Stimulated activated CD4-positive, alpha-beta T cell treated with anti-CD3 and anti-CD28 coated beads, TNF-alpha, amount 100 ng/mL, for 24 hours (primary cell): ENCODE measurements around the gene PLCB1.

Experiments
- DNase-seq, 3 experiments: peaks; one replicate each; pipeline ENCODE4 v3.0.0-alpha.2; 2020; ENCODE audit warnings: low read depth in 3 of 3

Gene PLCB1

DNA sequence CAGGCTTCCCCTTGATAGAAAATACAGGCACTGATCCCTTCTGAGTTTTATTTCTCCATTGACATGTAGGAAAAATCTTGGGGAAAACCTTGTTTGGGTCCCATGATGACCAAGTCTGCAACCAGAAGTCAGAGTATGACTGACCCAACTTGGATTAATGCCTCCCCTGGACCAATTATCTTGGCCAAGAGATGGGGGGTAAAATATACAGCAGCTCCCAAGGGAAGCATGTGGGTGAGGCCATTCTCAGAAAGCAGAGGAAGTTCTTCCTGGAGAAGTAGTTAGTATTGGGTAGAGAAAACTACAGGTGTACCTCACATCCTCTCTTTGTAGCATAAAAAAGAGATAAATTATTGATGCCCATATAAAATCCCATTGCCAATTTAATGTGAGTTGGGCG is 651.7 kb downstream of the PLCB1 start:
- no peak for DNase-seq

DNA sequence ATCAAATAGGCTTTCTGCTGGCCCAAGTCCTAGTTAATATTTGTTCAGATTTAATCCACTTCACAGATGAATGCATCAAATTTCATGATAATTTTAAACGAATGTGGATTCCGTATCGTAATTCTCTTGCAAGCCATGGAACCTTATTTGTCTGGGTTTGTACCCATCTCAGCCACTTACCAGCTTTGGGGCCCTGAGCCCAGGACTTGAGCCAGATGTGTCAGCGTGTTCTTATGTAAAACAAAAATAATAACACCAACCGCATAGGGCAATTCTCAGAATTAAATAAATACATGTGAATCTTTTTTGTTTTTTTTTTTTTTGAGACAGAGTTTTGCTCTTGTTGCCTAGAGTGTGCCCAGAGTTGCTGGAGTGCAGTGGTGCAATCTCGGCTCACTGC is 654.3 kb downstream of the PLCB1 start:
- DNase-seq: no peak

DNA sequence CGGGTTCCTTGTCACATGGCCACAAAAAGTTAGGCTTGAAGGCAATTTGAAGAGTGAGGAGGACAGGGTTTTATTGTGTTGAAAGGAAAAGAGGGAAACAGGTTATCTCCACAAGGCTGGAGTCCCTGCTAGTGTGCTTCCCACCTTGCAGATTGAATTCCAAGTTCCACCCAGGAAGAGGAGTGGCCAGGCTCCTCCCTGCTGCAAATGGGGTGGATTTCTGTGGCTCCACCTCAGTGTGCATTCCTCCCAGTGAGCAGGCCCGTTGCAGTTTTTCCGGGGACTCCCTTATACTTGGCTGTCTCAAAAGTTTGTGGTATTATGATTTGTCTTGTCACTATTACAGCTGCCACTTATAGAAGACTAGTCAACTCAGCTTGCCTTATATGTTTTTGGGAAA is 655.0 kb downstream of the PLCB1 start:
- no peak for DNase-seq

DNA sequence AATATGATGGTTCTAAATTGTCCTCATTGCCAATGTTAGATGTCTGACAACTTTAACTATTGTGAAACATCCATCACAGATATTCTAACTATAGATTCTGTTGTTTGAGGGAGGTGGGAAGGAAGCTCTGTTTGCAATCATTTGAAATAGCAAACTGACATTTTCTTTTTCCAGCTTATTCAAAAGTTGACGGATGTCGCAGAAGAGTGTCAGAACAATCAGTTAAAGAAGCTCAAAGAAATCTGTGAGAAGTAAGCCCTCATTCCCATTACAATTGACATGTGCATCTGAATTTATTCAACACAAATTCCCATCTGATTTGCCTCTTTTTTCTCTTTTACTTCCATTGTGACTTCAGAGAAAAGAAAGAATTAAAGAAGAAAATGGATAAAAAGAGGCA is 656.2 kb downstream of the PLCB1 start:
- DNase-seq: no peak

DNA sequence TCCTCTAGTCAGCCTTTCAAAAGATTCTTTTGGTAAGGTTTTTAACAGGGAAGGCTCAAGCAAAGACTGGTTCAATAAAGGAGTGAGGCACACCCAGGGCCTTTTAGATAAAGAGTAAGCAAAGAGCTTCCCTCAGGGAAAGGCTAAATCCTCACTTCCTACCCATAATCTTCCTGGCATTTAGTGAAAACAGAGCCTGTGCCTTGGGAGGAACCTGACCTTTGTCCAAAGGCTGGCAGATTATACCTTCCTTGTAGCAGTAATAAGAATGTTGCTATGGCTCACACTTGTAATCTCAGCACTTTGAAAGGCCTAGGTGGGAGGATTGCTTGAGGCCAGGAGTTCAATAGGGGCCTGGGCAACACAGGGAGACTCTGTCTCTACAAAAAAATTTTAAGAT is 656.8 kb downstream of the PLCB1 start:
- DNase-seq: no peak

GRCh38 chr20:8790442-8791074 is 658.5 kb downstream of the PLCB1 start:
- no peak for DNase-seq

- no peak for DNase-seq
Observed at GRCh38 chr20:8795404-8795803, 663.3 kb downstream of the PLCB1 start.

GRCh38 chr20:8796088-8796660 is 664.1 kb downstream of the PLCB1 start:
- DNase-seq: no peak

DNA sequence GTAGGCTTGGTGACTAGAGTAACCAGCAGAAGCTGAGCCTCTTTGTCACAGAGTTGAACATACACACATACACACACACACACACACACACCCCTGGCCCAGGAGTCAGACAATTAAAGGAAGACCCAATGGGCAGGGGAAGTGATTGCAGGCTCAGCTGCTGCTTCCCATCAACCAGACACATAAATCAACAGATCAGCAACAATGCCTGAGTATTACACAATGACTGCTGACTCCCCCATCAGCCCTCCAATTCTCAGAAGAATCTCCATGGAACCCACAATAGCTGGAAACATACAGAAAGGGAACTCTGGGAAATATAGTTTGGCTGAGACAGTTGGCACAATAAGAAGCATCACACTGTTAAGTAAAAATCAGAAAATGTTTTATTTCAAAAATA is 666.4 kb downstream of the PLCB1 start:
- no peak for DNase-seq

DNA sequence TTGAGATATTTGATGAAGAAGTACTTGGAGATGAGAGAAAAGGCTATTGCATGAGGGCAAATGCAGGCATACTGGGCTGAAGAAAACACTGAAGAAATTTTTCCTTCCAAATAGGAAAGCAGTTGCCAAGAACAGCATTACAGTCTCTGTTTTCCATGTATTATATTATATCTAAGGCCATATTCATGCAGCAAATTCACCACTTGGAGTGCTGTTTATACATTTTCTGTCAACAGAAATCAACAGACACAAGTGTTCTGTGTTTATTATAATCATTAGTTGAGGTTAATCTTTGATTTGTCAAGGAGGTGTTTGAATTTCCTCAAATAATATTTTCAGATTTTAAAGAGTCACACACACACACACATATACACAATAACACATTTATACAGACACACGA is 668.0 kb downstream of the PLCB1 start:
- no peak for DNase-seq

DNA sequence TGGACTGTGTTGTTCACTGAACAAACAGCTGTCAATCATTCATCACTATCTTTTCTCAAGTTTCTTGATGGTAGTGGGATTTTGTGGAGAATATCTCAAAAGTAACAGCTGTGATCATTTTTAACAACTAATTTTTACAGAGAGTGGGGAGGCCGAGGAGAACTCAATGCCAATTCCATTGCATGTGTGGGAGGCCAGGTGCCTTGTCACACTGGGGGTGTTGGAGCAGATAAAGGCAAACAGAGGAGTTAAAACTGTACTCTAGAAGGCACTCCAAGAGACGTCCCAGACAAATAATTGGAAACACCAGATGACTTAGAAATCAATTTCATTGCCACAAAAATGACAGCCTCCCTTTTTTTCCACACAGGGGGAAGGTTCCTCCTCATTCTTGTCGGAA is 669.6 kb downstream of the PLCB1 start:
- DNase-seq: no peak

DNA sequence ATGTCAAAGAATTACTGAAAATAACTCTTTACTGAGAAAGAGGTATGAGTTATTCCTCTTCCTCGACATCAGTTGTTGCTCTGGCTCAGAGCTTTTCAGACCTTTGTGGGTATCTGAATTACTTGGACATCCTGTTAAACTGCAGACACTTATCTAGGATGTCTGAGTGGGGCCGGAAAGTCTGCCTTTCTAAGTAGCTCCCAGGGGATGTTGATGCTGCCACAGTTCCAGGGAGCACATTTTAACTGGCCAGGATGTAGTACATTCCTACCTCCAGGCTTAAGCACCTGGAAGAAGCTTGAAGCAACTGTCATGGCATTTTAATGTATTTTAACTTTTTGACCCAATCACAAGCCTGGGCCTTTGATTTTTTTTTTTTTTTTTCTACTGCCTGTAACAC is 671.0 kb downstream of the PLCB1 start:
- DNase-seq: no peak

DNA sequence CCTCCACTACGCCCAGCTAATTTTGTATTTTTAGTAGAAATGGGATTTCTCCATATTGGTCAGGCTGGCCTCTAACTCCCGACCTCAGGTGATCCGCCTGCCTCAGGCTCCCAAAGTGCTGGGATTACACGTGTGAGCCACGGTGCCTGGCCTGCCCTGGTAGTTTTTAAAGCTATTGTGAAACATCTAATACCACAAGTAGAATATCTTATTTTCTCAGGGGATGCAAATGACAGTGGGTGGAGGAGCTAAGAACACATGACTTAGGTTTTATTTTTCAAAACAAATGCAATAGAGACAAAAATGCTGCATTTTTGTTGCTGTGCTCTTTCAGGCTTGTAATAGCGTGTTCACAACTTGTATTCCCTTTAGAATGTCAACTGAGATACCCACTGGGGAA is 671.9 kb downstream of the PLCB1 start:
- no peak for DNase-seq

DNA sequence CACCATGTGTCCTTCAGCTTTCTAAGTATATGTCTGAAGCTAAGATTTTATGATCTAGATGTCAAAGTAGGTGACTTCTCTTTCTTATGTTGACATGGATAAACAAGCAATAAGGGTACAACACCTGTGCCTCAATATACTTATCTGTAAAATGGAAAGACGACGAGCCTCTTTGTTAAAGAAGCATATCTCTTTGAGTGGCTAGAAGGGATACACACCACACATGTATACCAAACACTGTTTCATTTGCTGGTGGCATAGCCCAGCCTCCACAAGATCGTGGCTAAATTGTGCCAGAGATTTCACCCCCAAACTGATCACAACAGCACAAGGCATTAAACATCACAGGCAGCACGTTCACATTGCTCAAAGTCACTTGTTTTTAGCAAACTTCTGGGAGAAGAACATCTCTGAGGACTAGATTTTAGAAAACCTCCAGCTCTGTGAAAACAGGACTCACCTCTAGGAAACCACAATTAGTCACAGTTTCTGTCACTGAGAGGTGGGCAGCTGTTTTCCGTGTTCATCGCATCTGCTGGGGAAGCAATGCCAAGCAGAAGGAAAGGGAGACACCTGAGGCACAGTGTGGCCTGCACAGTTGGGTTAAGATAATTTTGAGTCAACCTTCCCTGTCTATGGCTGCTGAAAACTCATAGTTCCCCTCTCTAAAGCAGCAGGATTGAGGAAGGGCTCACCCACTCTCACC is 673.8 kb downstream of the PLCB1 start:
- no peak for DNase-seq

GRCh38 chr20:8807480-8808201 is 675.6 kb downstream of the PLCB1 start:
- no peak for DNase-seq

- no peak for DNase-seq
Observed at GRCh38 chr20:8808202-8808535, 676.1 kb downstream of the PLCB1 start.

GRCh38 chr20:8809107-8809953 is 677.3 kb downstream of the PLCB1 start:
- no peak for DNase-seq

DNA sequence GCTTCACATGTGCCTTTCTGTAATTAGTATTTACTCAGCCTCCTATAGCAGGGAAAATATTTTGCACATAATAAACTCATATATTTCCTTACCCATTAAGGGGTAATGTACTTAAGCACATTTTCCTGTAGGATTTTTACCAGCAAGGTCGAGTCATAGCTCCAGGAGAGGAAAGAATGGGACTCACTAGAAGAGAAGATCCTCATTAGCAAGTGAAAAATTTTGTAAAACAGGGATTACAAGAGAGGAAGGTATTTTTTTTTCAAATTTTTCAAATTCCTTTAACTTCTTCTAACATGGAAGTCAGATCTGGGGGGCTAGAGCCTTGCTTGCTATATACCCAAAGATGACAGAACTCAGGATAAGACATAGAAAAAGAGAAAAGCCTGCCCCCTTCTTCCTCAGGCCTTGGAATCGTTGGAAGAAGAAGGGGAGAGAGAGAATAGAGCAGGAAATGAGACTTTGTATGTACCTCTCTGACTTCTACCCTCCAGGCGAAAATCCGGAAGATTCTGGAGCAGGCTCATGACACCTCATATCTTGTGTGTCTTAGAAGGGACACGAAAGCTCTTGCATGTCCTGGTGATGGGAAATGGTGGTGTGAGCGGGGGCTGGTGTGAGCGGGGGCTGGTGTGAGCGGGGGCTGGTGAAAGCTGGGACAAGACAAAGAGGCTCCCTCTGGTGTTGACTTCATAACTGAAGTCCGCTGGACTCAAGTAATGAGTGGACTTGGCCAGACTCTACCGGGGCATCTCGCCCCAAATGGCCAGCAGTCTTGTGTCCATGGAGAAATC is 679.9 kb downstream of the PLCB1 start:
- DNase-seq: no peak

- no peak for DNase-seq
Observed at GRCh38 chr20:8812817-8813216, 680.8 kb downstream of the PLCB1 start.

DNA sequence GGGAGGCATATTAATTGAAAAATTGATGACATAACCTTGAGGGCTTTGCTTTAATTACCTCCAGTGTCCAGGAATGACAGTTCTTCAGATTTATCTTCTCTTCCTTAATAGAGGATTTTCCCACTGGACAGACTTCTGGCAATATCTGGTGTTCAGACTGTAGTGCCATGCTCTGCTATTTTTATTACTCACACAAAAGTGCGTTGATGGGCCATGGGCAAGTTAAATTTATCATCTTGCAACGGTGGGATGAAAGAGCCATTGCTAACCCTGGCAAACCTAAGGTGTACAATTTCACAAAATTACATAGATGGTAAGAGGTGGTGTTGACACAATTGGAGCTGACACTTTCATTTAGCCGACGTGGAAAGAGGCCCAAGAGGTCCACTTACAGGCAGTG is 683.1 kb downstream of the PLCB1 start:
- no peak for DNase-seq

DNA sequence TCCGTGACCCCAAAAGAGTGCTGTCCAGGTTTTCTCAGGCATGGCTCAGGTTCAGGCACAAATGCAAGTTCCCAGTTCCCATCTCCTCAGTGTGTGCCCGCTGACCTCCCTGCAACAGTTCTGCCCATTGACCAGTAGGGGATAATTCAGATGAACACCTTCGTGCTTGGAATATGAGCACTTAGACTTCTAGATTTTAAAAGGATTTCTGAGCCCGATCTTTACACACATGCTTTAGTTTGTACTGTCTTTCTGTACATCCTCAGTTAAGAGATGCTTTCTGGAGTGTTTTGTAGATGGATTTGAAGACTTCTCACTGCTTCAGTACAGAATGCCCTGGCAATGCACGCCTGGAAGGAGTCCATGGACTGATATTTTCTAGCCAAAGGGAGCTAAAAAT is 697.2 kb downstream of the PLCB1 start:
- DNase-seq: no peak
